Cardiac muscle cell (in vitro differentiated cells and primary cell): ENCODE measurements around the gene UROS. TPM values are rescaled to one million over a fixed set of nuclear protein-coding genes. Genes with fewer than 3 reads are reported as not detected.

Experiments used
- DNase-seq, 2 donors: peaks; one replicate each; pipeline versions ENCODE4 v3.0.0 to v3.0.0-alpha.2; 2010 to 2017; ENCODE audit warnings: low read depth in 1 of 2, low spot score in 1 of 2
- H3K27ac ChIP-seq: fragments of 200-600 bp; sonication (generic); 2 replicates; pipeline ENCODE4 v1.5.1; 2016
- H3K27me3 ChIP-seq: fragments of 200-600 bp; sonication (generic); 2 replicates; pipeline ENCODE4 v1.6.0; 2016; ENCODE audit warnings: control low read depth
- H3K36me3 ChIP-seq: fragments of 200-600 bp; sonication (generic); 2 replicates; pipeline ENCODE4 v1.5.1; 2016; ENCODE audit warnings: control low read depth
- H3K4me1 ChIP-seq: fragments of 200-600 bp; sonication (generic); 2 replicates; pipeline ENCODE4 v1.8.1; 2017; ENCODE audit warnings: low read depth, mild to moderate bottlenecking, mixed run types
- H3K4me3 ChIP-seq: fragments of 200-600 bp; sonication (generic); 2 replicates; pipeline ENCODE4 v1.5.1; 2016; ENCODE audit warnings: mild to moderate bottlenecking
- H3K9me3 ChIP-seq: fragments of 200-600 bp; sonication (generic); 2 replicates; pipeline ENCODE4 v1.5.1; 2017; ENCODE audit warnings: low read depth, mild to moderate bottlenecking, control low read depth
- polyA plus RNA-seq: library from polyadenylated mRNA; unstranded; fragments of >200 nt; fragmentation: Nextera tagmentation; extraction: Ambion mirVana; gene quantifications from 2 replicates; pipeline ENCODE4 v1.2.1, GENCODE V29; 2016
- total RNA-seq: library from RNA; depleted of rRNA; stranded (reverse); fragments of >200 nt; gene quantifications from 2 replicates; pipeline ENCODE4 v1.2.3, GENCODE V29; 2016
- TF ChIP-seq, protein P1 (sequence below): IDR thresholded peaks from 2 replicates; pipeline ENCODE4 v1.5.1; 2012; ENCODE audit warnings: low read depth, mild to moderate bottlenecking, low read length

UROS gene
- total and polyA plus RNA-seq, 2 experiments from 2014 or later = 88.4 to 211 TPM

DNA sequence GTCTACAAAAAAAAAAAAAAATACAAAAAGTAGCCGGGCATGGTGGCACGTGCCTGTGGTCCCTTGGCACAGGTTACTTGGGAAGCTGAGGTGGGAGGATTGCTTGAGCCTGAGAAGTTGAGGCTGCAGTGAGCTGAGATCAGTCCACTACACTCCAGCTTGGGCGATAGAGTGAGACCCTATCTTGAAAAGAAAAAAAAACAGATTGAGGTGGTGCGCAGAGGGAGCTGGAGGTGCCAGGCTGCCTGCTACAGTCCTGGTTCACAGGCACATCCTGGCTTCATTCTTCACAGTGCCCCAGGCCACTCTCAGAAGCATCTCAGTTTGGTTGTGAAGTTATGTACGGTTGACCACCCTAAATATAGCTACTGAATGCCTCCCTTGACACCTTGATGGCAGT lies 52.2 kb downstream of the UROS start:
- TF ChIP-seq, protein P1, sequence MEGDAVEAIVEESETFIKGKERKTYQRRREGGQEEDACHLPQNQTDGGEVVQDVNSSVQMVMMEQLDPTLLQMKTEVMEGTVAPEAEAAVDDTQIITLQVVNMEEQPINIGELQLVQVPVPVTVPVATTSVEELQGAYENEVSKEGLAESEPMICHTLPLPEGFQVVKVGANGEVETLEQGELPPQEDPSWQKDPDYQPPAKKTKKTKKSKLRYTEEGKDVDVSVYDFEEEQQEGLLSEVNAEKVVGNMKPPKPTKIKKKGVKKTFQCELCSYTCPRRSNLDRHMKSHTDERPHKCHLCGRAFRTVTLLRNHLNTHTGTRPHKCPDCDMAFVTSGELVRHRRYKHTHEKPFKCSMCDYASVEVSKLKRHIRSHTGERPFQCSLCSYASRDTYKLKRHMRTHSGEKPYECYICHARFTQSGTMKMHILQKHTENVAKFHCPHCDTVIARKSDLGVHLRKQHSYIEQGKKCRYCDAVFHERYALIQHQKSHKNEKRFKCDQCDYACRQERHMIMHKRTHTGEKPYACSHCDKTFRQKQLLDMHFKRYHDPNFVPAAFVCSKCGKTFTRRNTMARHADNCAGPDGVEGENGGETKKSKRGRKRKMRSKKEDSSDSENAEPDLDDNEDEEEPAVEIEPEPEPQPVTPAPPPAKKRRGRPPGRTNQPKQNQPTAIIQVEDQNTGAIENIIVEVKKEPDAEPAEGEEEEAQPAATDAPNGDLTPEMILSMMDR = no peak
- Histone ChIP-seq H3K27ac (no peak overlapping the region), H3K4me1 (no peaks in the 10 kb centered on the region), H3K27me3 (no peaks in the 10 kb centered on the region), H3K36me3 (peaks cover 1% of the 10 kb centered on the region), H3K9me3 (no peaks in the 10 kb centered on the region), H3K4me3 (no peak overlapping the region)
- DNase-seq = no peak

DNA sequence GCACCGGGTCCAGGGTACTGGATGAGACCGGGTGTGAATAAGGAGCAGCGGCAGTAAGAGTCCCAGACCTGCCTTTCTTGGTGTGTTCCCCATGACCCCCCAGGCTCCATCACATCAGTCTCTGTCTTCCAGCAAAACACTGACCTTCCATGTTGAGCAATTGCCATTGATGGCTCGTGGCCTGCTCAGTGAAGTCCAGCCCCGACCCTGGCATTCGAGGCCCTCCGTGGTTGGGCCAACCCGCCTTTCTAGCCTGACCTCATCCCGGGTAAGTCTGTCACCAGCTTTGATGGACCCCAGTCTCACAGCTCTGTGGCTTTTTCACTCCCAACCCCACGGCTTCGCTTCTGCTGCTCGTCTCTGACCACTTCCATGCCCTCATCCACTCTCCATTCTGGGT lies 53.9 kb downstream of the UROS start:
- TF ChIP-seq, protein P1 = no peak
- H3K4me1 ChIP-seq = no peaks in the 10 kb centered on the region
- H3K27ac ChIP-seq = no peak overlapping the region
- H3K36me3 ChIP-seq = peaks cover 15% of the 10 kb centered on the region
- no peaks in the 10 kb centered on the region for H3K27me3 ChIP-seq
- H3K9me3 ChIP-seq = no peaks in the 10 kb centered on the region
- no peak overlapping the region for H3K4me3 ChIP-seq
- DNase-seq = no peak

DNA sequence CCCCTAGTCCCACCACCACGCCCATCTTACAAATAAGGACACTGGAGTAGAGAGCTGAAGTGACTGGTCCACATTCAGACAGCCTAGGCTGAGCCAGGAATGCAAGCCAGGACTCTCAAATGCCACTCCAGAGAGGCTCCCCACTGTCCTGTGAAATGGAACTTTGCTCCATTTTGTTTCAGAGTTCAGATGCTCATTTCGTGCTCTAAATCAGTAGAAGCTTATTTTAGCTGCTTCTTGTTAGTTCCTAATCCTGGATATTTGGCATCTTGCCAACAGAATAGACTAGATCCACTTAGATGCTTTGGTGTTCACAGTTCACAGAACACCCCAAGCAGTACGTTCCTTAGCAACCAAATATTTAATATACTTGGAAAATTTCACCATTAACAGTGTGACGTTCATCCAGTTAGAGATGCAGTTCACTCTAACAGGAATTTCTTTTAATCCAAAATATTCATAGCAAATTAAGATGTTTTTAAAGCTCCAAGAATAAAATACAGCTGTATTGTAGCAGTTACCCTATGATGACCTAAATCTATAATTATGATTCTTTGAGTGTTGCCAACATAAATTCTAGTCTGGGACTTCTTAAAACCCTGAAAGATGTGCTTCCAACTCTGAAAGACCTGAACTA lies 54.7 kb downstream of the UROS start:
- no peak overlapping the region for H3K4me3 ChIP-seq
- TF ChIP-seq, protein P1 = no peak

DNA sequence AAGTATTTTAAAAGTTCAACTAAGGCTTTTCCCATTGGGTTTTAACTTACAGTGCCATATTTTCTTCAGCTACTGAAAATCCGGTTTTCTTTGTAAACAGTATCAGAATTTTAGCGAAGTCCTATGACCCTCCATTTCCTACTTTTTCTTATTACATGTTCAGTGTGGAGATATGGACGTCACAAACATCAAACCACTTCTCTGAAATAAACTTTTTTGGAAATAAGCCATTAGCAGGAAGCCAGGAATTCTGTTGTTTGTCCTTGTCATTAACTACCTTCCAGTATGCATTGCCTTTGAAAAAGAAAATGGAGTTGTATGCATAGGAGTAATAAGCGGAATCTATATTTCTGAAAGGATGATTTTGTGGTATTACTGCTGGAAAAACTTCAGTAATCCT lies 56.5 kb downstream of the UROS start:
- H3K4me1 ChIP-seq = no peaks in the 10 kb centered on the region
- H3K36me3 ChIP-seq = peaks cover 28% of the 10 kb centered on the region

More for the DNA sequence above, 54.7 kb downstream of the UROS start:
- peaks cover 23% of the 10 kb centered on the region for H3K36me3 ChIP-seq
- H3K27ac ChIP-seq = no peak overlapping the region
- H3K4me1 ChIP-seq = no peaks in the 10 kb centered on the region
- H3K27me3 ChIP-seq = no peaks in the 10 kb centered on the region
- peak; percentile 33 to 50 for DNase-seq
- no peaks in the 10 kb centered on the region for H3K9me3 ChIP-seq

DNA sequence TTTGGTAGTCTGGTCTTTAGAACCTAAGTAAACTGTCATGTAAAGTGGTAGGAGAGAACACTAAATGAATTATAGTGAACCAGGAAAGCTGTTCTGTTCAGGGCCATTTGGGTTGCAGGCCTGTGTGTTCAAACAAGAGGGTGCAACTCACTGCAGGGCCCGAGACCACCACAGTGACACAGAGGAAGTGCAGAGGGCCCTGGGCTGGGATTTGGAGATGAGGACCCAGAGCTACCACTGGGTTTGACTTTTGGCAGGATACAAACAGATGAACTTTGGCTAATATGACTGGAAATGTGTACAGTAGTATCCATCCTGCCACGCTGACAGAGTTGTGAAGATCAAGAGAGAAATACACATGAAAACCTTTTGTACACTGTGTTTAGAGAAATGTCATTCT lies 57.2 kb downstream of the UROS start:
- H3K36me3 ChIP-seq = peaks cover 32% of the 10 kb centered on the region
- H3K27ac ChIP-seq = no peak overlapping the region
- no peaks in the 10 kb centered on the region for H3K27me3 ChIP-seq
- H3K4me3 ChIP-seq = no peak overlapping the region
- no peaks in the 10 kb centered on the region for H3K4me1 ChIP-seq
- H3K9me3 ChIP-seq = no peaks in the 10 kb centered on the region
- DNase-seq = no peak
- TF ChIP-seq, protein P1 = no peak

More for the DNA sequence above, 56.5 kb downstream of the UROS start:
- Histone ChIP-seq H3K27ac (no peak overlapping the region), H3K9me3 (no peaks in the 10 kb centered on the region), H3K4me3 (no peak overlapping the region), H3K27me3 (no peaks in the 10 kb centered on the region)
- no peak for DNase-seq
- TF ChIP-seq, protein P1 = no peak
